ENCODE results near the gene FASTK.

FASTK gene

DNA sequence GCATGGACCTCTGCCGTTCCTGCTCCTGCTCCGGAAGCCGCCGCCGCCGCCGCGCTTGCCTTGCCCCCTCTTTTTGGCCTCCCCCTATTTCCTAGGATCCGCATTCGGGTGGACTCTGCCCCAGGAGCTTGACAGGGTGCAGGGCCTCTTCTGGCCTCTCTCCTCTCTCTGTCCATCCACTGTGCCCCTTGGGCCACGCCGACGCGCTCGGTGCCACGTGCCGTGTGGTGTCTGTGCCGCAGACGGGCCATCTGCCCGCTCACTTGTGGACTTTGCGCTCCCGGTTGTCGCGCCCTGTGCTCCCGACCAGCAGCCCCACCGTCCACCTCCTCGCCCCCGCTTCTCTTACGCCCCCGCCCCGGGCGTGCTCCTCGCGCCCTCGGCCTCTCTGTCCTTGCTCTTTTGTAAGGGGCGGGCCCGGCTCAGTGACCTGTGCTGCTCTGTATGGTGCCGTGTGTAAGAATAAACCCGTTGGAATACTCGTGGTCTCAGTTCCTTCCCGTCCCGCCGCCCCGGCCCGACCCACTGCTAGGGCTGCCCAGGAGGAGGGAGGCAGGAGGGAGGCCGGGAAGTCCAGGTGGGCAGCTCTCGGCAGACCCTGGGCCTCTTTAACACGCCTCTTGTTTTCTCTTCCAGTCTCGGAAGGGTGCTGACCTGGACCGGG, 42.7 kb upstream of the FASTK start:
- TF ChIP-seq, protein P1, sequence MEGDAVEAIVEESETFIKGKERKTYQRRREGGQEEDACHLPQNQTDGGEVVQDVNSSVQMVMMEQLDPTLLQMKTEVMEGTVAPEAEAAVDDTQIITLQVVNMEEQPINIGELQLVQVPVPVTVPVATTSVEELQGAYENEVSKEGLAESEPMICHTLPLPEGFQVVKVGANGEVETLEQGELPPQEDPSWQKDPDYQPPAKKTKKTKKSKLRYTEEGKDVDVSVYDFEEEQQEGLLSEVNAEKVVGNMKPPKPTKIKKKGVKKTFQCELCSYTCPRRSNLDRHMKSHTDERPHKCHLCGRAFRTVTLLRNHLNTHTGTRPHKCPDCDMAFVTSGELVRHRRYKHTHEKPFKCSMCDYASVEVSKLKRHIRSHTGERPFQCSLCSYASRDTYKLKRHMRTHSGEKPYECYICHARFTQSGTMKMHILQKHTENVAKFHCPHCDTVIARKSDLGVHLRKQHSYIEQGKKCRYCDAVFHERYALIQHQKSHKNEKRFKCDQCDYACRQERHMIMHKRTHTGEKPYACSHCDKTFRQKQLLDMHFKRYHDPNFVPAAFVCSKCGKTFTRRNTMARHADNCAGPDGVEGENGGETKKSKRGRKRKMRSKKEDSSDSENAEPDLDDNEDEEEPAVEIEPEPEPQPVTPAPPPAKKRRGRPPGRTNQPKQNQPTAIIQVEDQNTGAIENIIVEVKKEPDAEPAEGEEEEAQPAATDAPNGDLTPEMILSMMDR (IDR thresholded peaks at IDR 0.05; ENCODE audit: low read depth, low read length): no peak
- no peak overlapping the region for H3K4me3 ChIP-seq (ENCODE audit: low read depth, low read length)
- in situ Hi-C loops (cut with HindIII; ENCODE audit: low sequenced_read_pairs): no loop called here
- no peak for DNase-seq (ENCODE audit: low read depth, low spot score)

DNA sequence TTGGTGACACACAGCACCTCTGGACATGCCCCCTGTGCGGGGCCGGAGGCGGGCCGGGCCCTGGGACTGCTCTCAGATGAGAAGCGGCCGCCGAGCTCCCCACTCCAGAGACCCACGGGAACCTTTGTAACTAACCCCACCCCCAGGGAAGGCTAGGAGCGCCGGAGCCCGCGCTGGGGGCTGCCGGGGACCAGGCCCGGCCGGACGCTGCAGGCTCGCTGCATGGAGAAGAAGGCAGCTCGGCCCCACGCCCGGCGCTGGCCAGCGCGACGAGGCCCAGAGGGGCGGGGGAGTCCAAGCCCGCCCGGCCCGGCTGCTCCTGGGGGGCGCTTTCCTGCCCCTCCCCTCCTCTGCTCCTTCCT, 42.2 kb upstream of the FASTK start:
- in situ Hi-C loops (cut with HindIII; ENCODE audit: low sequenced_read_pairs): no loop called here
- TF ChIP-seq, protein P1 (IDR thresholded peaks at IDR 0.05; ENCODE audit: low read depth, low read length): no peak
- H3K4me3 ChIP-seq (ENCODE audit: low read depth, low read length): no peak overlapping the region
- DNase-seq (ENCODE audit: low read depth, low spot score): no peak

DNA sequence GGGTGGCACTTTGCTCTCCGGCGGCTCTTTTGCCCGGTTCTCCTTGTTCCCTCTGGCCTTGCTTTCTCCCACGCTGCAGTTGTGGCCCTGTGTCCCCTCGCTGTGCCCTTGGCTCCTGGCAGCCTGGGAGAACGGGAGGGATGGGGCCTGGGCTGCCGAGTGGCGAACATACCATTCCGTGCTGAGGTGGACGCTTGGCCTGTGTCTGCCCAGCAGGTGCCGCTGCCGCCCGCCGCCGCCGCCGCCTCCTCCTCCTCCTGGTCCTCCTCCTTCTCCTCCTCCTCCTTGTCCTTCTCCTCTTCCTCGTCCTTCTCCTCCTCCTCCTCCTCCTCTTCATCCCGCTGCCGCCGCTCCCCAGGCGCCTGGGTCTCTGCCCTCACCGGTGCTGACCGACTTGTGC, 41.7 kb upstream of the FASTK start:
- no peak overlapping the region for H3K4me3 ChIP-seq (ENCODE audit: low read depth, low read length)
- in situ Hi-C loops (cut with HindIII; ENCODE audit: low sequenced_read_pairs): no loop called here
- TF ChIP-seq, protein P1 (IDR thresholded peaks at IDR 0.05; ENCODE audit: low read depth, low read length): peak; percentile 32
- no peak for DNase-seq (ENCODE audit: low read depth, low spot score)

DNA sequence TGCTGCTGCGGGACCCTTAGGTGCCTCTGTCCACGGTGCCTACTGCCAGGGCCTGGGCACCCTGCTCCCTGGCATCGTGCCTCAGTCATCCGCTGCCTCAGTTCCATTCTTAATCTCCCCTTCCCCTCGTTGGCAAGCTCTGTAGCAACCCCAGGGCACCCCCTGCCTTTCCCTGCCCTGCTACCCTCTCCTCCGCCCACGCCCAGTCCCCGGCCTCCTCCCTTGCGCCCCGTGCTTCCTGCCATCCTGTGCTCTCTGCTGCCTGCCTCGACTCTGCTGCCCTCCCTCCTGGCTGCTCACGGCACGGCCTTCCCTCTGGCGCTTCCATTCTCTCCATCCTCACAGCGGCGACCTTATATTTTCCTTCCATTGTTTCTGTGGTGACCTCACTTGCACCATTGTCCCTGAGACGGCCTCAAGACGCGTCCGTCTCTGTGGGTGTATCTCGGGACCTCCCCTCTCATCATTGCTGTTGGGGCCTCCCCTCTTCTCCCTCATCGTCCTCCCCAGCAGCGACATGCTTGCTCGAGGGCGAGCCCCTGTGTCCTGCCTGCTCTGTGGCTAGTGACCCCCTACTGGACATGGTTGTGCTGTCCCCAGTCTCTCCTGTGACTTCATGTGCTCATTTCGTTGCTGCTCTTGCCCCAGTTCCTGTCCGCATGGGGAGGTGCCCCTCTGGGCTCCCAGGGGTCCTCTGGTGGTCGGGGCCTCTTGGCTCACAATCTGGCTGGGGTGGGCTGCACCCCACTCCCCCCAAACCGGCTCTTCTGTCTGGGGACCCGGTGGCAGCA, 41.0 kb upstream of the FASTK start:
- in situ Hi-C loops (cut with HindIII; ENCODE audit: low sequenced_read_pairs): no loop called here

DNA sequence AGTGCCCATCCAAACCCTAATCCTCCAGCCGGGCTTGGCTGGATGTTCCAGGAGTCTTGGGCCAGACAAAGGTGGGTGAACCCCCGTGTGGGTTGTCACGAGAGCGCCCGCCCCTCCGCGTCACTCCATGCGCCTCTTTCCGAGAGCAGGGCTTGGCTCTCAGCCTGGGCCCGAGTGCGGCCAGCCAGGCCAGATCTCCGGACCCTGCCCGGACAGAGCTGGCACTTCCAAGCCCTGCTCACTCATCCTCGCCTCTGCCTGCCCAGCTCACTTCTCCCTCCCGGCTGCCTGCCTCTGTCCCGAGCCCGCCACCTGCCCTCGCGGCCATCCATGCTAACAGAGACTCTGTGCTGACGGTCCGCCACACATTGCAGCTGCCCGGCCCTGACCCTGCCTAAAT, 40.3 kb upstream of the FASTK start:
- in situ Hi-C loops (cut with HindIII; ENCODE audit: low sequenced_read_pairs): no loop called here
- TF ChIP-seq, protein P1 (IDR thresholded peaks at IDR 0.05; ENCODE audit: low read depth, low read length): no peak
- no peak for DNase-seq (ENCODE audit: low read depth, low spot score)
- H3K4me3 ChIP-seq (ENCODE audit: low read depth, low read length): no peak overlapping the region

More for the DNA sequence above, 41.0 kb upstream of the FASTK start:
- TF ChIP-seq, protein P1 (IDR thresholded peaks at IDR 0.05; ENCODE audit: low read depth, low read length): no peak
- no peak for DNase-seq (ENCODE audit: low read depth, low spot score)
- H3K4me3 ChIP-seq (ENCODE audit: low read depth, low read length): no peak overlapping the region

DNA sequence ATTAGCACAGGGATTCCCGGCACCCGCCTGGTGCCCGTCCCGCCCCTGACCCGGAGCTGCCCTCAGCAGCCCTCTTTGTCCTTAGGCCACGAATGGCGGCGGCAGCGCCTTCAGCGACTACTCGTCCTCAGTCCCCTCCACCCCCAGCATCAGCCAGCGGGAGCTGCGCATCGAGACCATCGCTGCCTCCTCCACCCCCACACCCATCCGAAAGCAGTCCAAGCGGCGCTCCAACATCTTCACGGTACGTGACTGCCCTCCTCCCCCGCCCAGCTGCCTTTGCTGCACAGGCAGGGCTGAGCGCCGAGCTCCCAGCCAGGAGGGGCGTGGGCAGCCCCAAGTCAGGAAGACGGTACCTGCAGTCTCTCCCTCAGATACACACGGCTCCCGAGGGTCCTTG, 39.3 kb upstream of the FASTK start:
- in situ Hi-C loops (cut with HindIII; ENCODE audit: low sequenced_read_pairs): no loop called here
- H3K4me3 ChIP-seq (ENCODE audit: low read depth, low read length): no peak overlapping the region
- TF ChIP-seq, protein P1 (IDR thresholded peaks at IDR 0.05; ENCODE audit: low read depth, low read length): no peak
- DNase-seq (ENCODE audit: low read depth, low spot score): no peak

All from astrocyte of the spinal cord (primary cell).